Neural progenitor cell (in vitro differentiated cells): ENCODE measurements around the gene FARP1. TPM values are rescaled to one million over a fixed set of nuclear protein-coding genes. Genes with fewer than 3 reads are reported as not detected.

Experiments
- DNase-seq: peaks from one replicate; pipeline ENCODE4 v3.0.0-alpha.2; 2016; ENCODE audit warnings: low spot score
- H2AFZ ChIP-seq: fragments of 200-600 bp; sonication (generic); replicated peaks from 2 replicates; pipeline ENCODE4 v1.6.1; 2016; ENCODE audit warnings: antibody characterized with exemption
- H3F3A ChIP-seq: fragments of 200-600 bp; sonication (generic); 2 replicates; pipeline ENCODE4 v1.6.1; 2016; ENCODE audit warnings: antibody characterized with exemption, low read depth
- H3K27ac ChIP-seq: fragments of 200-600 bp; sonication (generic); 2 replicates; pipeline ENCODE4 v1.5.1; 2016; ENCODE audit warnings: mild to moderate bottlenecking
- H3K27me3 ChIP-seq: fragments of 200-600 bp; sonication (generic); 2 replicates; pipeline ENCODE4 v1.6.1; 2016; ENCODE audit warnings: mild to moderate bottlenecking, moderate library complexity
- H3K36me3 ChIP-seq: fragments of 200-600 bp; sonication (generic); 2 replicates; pipeline ENCODE4 v1.5.1; 2016
- H3K4me1 ChIP-seq: fragments of 200-600 bp; sonication (generic); 2 replicates; pipeline ENCODE4 v1.6.1; 2016; ENCODE audit warnings: mixed run types
- H3K4me2 ChIP-seq: fragments of 200-600 bp; sonication (generic); 2 replicates; pipeline ENCODE4 v1.6.1; 2016
- H3K4me3 ChIP-seq: fragments of 200-600 bp; sonication (generic); 2 replicates; pipeline ENCODE4 v1.5.1; 2016
- H3K79me2 ChIP-seq: fragments of 200-600 bp; sonication (generic); 2 replicates; pipeline ENCODE4 v1.6.1; 2016; ENCODE audit warnings: low read depth
- H3K9ac ChIP-seq: fragments of 200-600 bp; sonication (generic); 2 replicates; pipeline ENCODE4 v1.6.1; 2016
- H3K9me3 ChIP-seq: fragments of 200-600 bp; sonication (generic); 2 replicates; pipeline ENCODE4 v1.5.1; 2016; ENCODE audit warnings: low read depth
- H4K20me1 ChIP-seq: fragments of 200-600 bp; sonication (generic); 2 replicates; pipeline ENCODE4 v1.6.1; 2016; ENCODE audit warnings: low read depth
- H3K27ac Mint-ChIP-seq: 3 replicates; pipeline ENCODE4 v1.8.0; 2021; ENCODE audit warnings: mixed read lengths
- H3K27me3 Mint-ChIP-seq: 2 replicates; pipeline ENCODE4 v1.8.0; 2022; ENCODE audit warnings: low read depth, mild to moderate bottlenecking, inconsistent platforms, moderate library complexity, mixed read lengths; ENCODE audit not compliant: insufficient read depth
- H3K36me3 Mint-ChIP-seq: 3 replicates; pipeline ENCODE4 v1.8.0; 2021; ENCODE audit warnings: mixed read lengths
- H3K4me1 Mint-ChIP-seq: 3 replicates; pipeline ENCODE4 v1.8.0; 2021; ENCODE audit warnings: mixed read lengths
- H3K4me3 Mint-ChIP-seq: 3 replicates; pipeline ENCODE4 v1.8.0; 2021; ENCODE audit warnings: mild to moderate bottlenecking, moderate library complexity, mixed read lengths
- H3K9me3 Mint-ChIP-seq: 3 replicates; pipeline ENCODE4 v1.8.0; 2020; ENCODE audit warnings: mixed read lengths
- CTCF ChIP-seq: fragments of 200-600 bp; sonication (generic); IDR thresholded peaks from 2 replicates; pipeline ENCODE4 v1.5.1; 2017; ENCODE audit warnings: antibody characterized with exemption, mild to moderate bottlenecking
- EZH2 ChIP-seq: fragments of 200-600 bp; sonication (generic); IDR thresholded peaks from 2 replicates; pipeline ENCODE4 v1.6.1; 2017; ENCODE audit warnings: antibody characterized with exemption, mild to moderate bottlenecking, moderate library complexity
- EZH2phosphoT487 ChIP-seq: fragments of 200-600 bp; sonication (generic); IDR thresholded peaks from 2 replicates; pipeline ENCODE4 v1.6.1; 2017; ENCODE audit warnings: antibody characterized with exemption
- total RNA-seq: library from RNA; depleted of rRNA; stranded (reverse); fragments of >200 nt; gene quantifications from 2 replicates; pipeline ENCODE4 v1.2.3, GENCODE V29; 2015; ENCODE audit warnings: low replicate concordance

Gene FARP1
- total RNA-seq, 1 donor from 2014 or later, result 78.0 TPM

GRCh38 chr13:98434060-98434459 lies 291.2 kb downstream of the FARP1 start:
- no peaks in the 10 kb centered on the region for H3K9me3 ChIP-seq
- TF ChIP-seq CTCF, result no peak
- no peak for TF ChIP-seq EZH2phosphoT487
- no peak overlapping the region for H3K4me3 ChIP-seq
- peaks cover 17% of the 10 kb centered on the region for H3K36me3 Mint-ChIP-seq
- H3K27ac ChIP-seq, result no peak overlapping the region
- no peaks in the 10 kb centered on the region for H3K4me1 ChIP-seq
- no peaks in the 10 kb centered on the region for H4K20me1 ChIP-seq
- H3K9ac ChIP-seq, result no peak overlapping the region
- no peak overlapping the region for H3K4me3 Mint-ChIP-seq
- no peaks in the 10 kb centered on the region for H3K9me3 Mint-ChIP-seq
- no peak for DNase-seq
- H3K27me3 ChIP-seq, result no peaks in the 10 kb centered on the region
- no peaks in the 10 kb centered on the region for H3K79me2 ChIP-seq
- H3K36me3 ChIP-seq, result no peaks in the 10 kb centered on the region
- peaks cover 3% of the 10 kb centered on the region for H3K27me3 Mint-ChIP-seq
- no peak overlapping the region for H3K4me2 ChIP-seq
- no peak overlapping the region for H2AFZ ChIP-seq
- H3K4me1 Mint-ChIP-seq, result no peaks in the 10 kb centered on the region
- H3K27ac Mint-ChIP-seq, result no peak overlapping the region
- H3F3A ChIP-seq, result no peaks in the 10 kb centered on the region

GRCh38 chr13:98435376-98435775 lies 292.5 kb downstream of the FARP1 start:
- Histone ChIP-seq H3K79me2 (no peaks in the 10 kb centered on the region), H3K4me3 (no peak overlapping the region), H3K4me2 (no peak overlapping the region), H3F3A (no peaks in the 10 kb centered on the region), H4K20me1 (no peaks in the 10 kb centered on the region), H3K27ac (no peak overlapping the region), H3K9ac (no peak overlapping the region), H3K36me3 (no peaks in the 10 kb centered on the region), H3K9me3 (no peaks in the 10 kb centered on the region), H3K4me1 (no peaks in the 10 kb centered on the region), H2AFZ (no peak overlapping the region), H3K27me3 (no peaks in the 10 kb centered on the region)
- Mint-ChIP-seq H3K36me3 (peaks cover 19% of the 10 kb centered on the region), H3K4me1 (no peaks in the 10 kb centered on the region), H3K27me3 (peaks cover 3% of the 10 kb centered on the region), H3K4me3 (no peak overlapping the region), H3K27ac (no peak overlapping the region), H3K9me3 (no peaks in the 10 kb centered on the region)
- no peak for TF ChIP-seq CTCF
- no peak for TF ChIP-seq EZH2
- TF ChIP-seq EZH2phosphoT487, result no peak
- DNase-seq, result no peak

GRCh38 chr13:98436233-98436910 lies 293.5 kb downstream of the FARP1 start:
- peaks cover 21% of the 10 kb centered on the region for H3K36me3 Mint-ChIP-seq
- H3K4me3 ChIP-seq, result no peak overlapping the region
- no peaks in the 10 kb centered on the region for H3K79me2 ChIP-seq
- H3K27me3 ChIP-seq, result no peaks in the 10 kb centered on the region
- no peak overlapping the region for H3K27ac ChIP-seq
- DNase-seq, result no peak
- H3K4me2 ChIP-seq, result no peak overlapping the region
- no peaks in the 10 kb centered on the region for H3K9me3 Mint-ChIP-seq
- no peaks in the 10 kb centered on the region for H3K9me3 ChIP-seq
- H4K20me1 ChIP-seq, result no peaks in the 10 kb centered on the region
- H3K36me3 ChIP-seq, result no peaks in the 10 kb centered on the region
- H3K4me1 ChIP-seq, result no peaks in the 10 kb centered on the region
- H3K27ac Mint-ChIP-seq, result no peak overlapping the region
- H3K9ac ChIP-seq, result no peak overlapping the region
- H3K4me3 Mint-ChIP-seq, result no peak overlapping the region
- TF ChIP-seq EZH2phosphoT487 (no peak), CTCF (no peak), EZH2 (no peak)
- no peaks in the 10 kb centered on the region for H3K4me1 Mint-ChIP-seq
- no peak overlapping the region for H2AFZ ChIP-seq
- H3F3A ChIP-seq, result no peaks in the 10 kb centered on the region
- H3K27me3 Mint-ChIP-seq, result peaks cover 3% of the 10 kb centered on the region
